IPS DF 19.7 (cell line): Measurements from ENCODE around the gene EIF4EBP2.

ENCODE experiments used
- DNase-seq: peaks from one replicate; pipeline ENCODE4 v3.0.0-alpha.2; 2013; ENCODE audit warnings: low read depth, low spot score

The EIF4EBP2 gene

DNA sequence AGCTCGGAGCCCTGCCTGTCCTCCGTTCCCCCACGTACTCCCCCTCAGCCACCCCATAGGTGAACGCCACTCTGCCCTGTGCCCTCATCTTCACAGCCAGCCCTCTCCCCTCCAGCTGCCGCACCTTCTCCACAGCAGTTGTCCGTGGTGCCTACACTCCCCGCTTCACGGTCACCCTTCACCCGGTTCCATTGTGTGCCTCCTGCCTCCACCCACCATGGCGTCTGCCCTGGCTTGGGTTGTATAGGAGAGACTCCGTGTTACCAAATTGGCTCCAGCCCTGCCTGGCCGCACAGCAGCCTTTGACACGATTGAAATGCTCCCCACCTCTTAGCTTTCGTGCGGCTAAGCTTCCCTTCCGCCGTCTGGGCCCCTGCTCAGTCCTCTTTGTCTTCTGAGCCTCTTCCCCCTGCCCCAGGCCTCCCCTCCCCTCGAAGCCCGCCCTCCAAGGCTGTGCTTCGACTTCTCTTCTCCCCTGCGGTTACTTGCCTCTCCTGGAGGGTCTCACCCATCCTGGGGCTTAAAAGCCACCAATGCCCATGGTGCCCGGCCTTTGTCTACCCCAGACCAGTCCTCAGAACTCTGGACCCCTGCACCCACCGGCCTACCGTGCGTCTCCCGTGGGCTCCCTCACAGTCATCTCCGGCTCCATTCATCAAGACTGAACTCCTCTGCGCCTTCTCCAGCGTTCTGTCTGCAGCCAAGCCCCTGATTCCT lies 56.0 kb downstream of the EIF4EBP2 start:
- DNase-seq, result no peak

- DNase-seq, result no peak
These were observed 57.7 kb downstream of the EIF4EBP2 start for GRCh38 chr10:70461397-70462348.

DNA sequence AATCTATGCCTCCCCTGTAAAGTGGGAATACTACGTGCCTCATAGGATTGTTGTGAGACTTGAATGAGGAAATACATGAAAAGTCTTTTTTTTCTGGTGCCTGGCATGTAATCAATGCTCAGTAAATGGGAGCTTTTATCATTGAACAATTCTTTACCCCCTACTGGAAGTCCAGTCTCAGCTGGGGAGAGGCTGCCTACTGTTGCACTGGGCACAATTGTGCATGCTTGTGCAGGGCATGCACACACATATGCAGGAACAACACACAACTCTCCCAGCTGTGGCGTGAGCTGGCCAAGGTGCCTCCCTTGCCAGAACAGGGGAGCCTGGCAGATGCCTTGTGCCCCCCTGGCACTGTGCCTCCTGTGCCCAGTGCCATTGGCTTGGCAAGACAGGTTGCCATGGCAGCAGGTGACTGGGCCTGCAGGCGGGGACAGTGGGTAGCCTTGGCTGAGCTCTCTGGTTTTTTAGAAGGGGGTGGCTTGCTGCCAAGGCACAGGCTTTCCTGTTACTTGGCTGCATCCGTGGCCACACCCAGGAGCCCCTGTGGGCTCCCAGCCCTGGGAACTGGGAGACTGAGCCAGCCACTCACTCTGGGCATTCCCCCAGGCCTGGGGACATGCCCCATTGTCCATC lies 58.5 kb downstream of the EIF4EBP2 start:
- DNase-seq, result no peak

DNA sequence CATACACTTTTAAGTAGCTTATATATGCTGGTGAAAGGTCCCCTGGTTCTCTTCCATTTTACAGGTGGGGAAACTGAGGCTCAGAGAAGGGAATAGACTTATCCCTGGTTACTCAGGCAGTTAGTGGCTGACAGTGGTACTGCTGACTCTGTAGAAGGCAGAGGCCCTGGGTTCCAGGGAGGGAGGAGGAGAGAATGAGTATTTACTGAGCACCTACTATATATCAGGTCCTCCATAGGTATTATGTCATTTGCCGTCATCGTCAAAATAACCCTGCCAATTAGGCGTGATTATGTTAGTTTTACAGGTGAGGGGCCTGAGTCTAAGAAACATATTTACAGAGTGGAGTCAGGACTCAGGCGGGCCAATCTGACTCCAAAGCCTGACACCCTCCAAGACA lies 61.3 kb downstream of the EIF4EBP2 start:
- DNase-seq, result no peak

- DNase-seq, result no peak
These were observed 61.9 kb downstream of the EIF4EBP2 start for GRCh38 chr10:70465832-70466231.

- no peak for DNase-seq
These were observed 63.0 kb downstream of the EIF4EBP2 start for GRCh38 chr10:70466951-70467350.

- no peak for DNase-seq
These were observed 69.0 kb downstream of the EIF4EBP2 start for GRCh38 chr10:70472799-70473454.

DNA sequence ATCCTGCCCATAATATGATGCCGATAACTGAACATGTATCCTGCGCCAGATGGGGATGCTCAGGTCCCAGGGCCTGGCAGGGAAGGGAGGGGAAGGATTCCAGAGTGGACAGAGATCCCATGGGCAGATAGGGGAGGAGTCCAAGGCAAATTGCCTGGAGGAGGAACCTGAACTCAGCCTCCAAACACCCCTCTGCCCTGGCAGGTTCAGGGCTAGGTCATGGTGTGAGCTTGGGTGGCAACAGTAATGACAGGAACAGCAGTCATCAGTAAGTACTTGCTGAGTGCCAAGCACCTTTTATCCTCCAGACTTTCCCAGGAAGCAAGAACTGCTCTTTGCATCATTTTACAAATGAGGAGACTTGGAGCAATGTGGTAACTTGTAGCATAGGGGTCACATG lies 70.8 kb downstream of the EIF4EBP2 start:
- no peak for DNase-seq

GRCh38 chr10:70475661-70476060 lies 71.7 kb downstream of the EIF4EBP2 start:
- DNase-seq, result no peak

- no peak for DNase-seq
These were observed 72.5 kb downstream of the EIF4EBP2 start for GRCh38 chr10:70476249-70477035.

DNA sequence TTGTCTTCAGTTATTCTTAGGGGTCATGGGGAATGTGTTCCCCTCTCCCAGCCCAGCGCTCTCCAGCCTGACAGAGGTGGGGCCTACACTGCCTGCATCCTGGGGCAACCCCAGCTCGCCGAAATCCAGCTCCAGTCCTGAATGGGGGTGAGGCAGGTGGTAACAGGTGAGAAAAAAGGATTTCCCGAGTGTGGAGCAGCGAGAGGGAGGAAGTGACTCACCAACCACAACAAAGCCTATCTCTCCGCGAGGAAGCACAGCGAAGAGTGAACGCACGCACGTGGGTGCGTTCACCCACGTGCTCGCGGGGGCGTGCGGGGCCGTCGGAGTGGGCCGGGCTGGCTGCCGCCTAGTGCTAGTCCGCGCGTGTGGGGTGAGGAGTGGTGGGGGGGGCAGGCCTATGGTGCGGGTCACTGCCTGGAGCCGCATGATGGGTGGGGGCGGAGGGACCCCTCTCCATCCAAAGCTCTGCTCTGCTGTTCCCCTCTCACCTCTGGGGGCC lies 73.8 kb downstream of the EIF4EBP2 start:
- DNase-seq, result no peak
